Measurements from ENCODE around the gene BRD7.

BRD7 gene

GRCh38 chr16:50334106-50334975 lies 34.4 kb downstream of the BRD7 start:
- no peak overlapping the region for H3K9ac ChIP-seq
- H3K36me3 ChIP-seq (ENCODE audit: control insufficient read depth, insufficient read depth, low read length): no peaks in the 10 kb centered on the region
- no peaks in the 10 kb centered on the region for H3K9me3 ChIP-seq (ENCODE audit: control insufficient read depth, low read length)
- no peak overlapping the region for H3K4me2 ChIP-seq (ENCODE audit: low read length)
- no peak overlapping the region for H3K27ac ChIP-seq
- H3K79me2 ChIP-seq: no peaks in the 10 kb centered on the region
- no peak overlapping the region for H3K4me3 ChIP-seq (ENCODE audit: low read depth, low read length)
- no peaks in the 10 kb centered on the region for H3K27me3 ChIP-seq (ENCODE audit: control insufficient read depth, insufficient read depth, low read length)
- H2AFZ ChIP-seq: no peak overlapping the region
- TF ChIP-seq CTCF (IDR thresholded peaks at IDR 0.05): no peak
- H3K4me1 ChIP-seq: no peaks in the 10 kb centered on the region

DNA sequence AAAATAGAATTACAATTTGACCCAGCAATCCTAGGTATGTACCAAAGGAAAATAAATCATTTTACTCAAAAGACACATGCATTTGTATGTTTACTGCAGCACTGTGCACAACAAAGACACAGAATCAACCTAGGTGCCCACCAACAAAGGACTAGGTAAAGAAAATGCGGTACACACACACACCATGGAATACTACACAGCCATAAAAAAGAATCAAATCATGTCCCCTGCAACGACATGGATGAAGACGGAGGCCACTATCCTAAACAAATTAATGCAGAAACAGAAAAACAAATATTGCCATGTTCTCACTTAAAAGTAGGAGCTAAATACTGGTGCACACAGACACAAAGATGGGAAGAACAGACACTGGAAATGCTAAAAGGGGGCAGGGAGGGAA lies 36.2 kb downstream of the BRD7 start:
- no peaks in the 10 kb centered on the region for H3K9me3 ChIP-seq (ENCODE audit: control insufficient read depth, low read length)
- TF ChIP-seq CTCF (IDR thresholded peaks at IDR 0.05): no peak

GRCh38 chr16:50331570-50331969 lies 37.2 kb downstream of the BRD7 start:
- no peak overlapping the region for H3K27ac ChIP-seq
- no peak for TF ChIP-seq CTCF (IDR thresholded peaks at IDR 0.05)
- H3K4me2 ChIP-seq (ENCODE audit: low read length): no peak overlapping the region
- no peaks in the 10 kb centered on the region for H3K9me3 ChIP-seq (ENCODE audit: control insufficient read depth, low read length)
- H3K4me3 ChIP-seq (ENCODE audit: low read depth, low read length): no peak overlapping the region
- no peaks in the 10 kb centered on the region for H3K79me2 ChIP-seq
- H3K4me1 ChIP-seq: no peaks in the 10 kb centered on the region
- H3K27me3 ChIP-seq (ENCODE audit: control insufficient read depth, insufficient read depth, low read length): no peaks in the 10 kb centered on the region
- H2AFZ ChIP-seq: no peak overlapping the region
- no peak overlapping the region for H3K9ac ChIP-seq
- no peaks in the 10 kb centered on the region for H3K36me3 ChIP-seq (ENCODE audit: control insufficient read depth, insufficient read depth, low read length)

More for the DNA sequence above, 36.2 kb downstream of the BRD7 start:
- Histone ChIP-seq H2AFZ (no peak overlapping the region), H3K4me1 (no peaks in the 10 kb centered on the region), H3K4me3 (ENCODE audit: low read depth, low read length) (no peak overlapping the region), H3K27ac (no peak overlapping the region), H3K9ac (no peak overlapping the region), H3K27me3 (ENCODE audit: control insufficient read depth, insufficient read depth, low read length) (no peaks in the 10 kb centered on the region), H3K4me2 (ENCODE audit: low read length) (no peak overlapping the region), H3K79me2 (no peaks in the 10 kb centered on the region), H3K36me3 (ENCODE audit: control insufficient read depth, insufficient read depth, low read length) (no peaks in the 10 kb centered on the region)

DNA sequence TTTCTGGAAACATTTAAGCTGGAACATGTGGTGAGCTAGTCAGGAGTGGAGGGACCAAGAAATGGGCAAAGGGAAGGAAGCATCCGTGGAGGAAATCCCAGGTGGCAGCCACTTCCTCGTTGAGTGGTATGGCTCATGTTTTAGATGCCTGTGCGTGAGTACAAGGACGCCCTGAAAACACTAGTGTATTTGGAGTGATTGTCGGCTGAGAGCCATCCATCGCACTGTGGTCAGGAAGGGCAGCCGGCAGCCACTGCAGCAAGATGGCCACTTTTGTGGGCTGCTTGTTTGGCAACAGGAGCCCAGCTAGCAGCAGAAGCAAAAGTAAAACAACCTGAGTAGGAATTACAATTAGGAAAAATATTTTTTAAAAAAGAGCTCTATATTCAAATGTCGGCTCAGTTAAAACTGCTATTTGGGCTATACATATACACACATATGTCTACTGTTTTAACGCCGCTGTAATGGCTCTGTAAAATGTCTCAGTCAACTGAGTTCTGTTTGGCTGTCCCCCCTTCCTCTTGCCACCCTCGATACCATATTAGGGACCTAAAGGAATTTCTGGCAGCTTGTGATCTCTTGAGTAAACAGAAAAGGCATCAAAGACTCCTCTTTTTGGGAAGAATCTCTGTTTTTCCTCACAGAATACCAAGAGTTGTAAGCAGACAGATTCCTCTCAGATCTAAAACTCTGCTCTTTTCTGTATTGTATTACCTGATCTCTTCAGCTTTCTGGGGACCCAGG lies 39.2 kb downstream of the BRD7 start:
- Histone ChIP-seq H3K4me2 (ENCODE audit: low read length) (no peak overlapping the region), H3K27ac (no peak overlapping the region), H3K4me1 (no peaks in the 10 kb centered on the region), H3K27me3 (ENCODE audit: control insufficient read depth, insufficient read depth, low read length) (no peaks in the 10 kb centered on the region), H3K36me3 (ENCODE audit: control insufficient read depth, insufficient read depth, low read length) (no peaks in the 10 kb centered on the region), H3K4me3 (ENCODE audit: low read depth, low read length) (no peak overlapping the region), H3K79me2 (no peaks in the 10 kb centered on the region), H3K9ac (no peak overlapping the region), H2AFZ (no peak overlapping the region), H3K9me3 (ENCODE audit: control insufficient read depth, low read length) (no peaks in the 10 kb centered on the region)
- TF ChIP-seq CTCF (IDR thresholded peaks at IDR 0.05): no peak
